ENCODE measurements around the gene EIF3J.

The EIF3J gene

GRCh38 chr15:44598066-44598465 is 61.1 kb downstream of the EIF3J start:
- H3K9me3 ChIP-seq (replicated peaks; ENCODE audit: insufficient read depth, low read length) = no peaks in the 10 kb centered on the region
- H3K4me2 ChIP-seq (ENCODE audit: low read depth, low read length) = no peak overlapping the region
- no peak overlapping the region for H3K4me3 ChIP-seq (ENCODE audit: low read length)
- no peaks in the 10 kb centered on the region for H3K36me3 ChIP-seq (replicated peaks; ENCODE audit: insufficient read depth, low read length)
- H3K27ac ChIP-seq (ENCODE audit: low read length) = no peak overlapping the region
- no peaks in the 10 kb centered on the region for H3K27me3 ChIP-seq (replicated peaks; ENCODE audit: insufficient read depth, low read length)
- peaks cover 18% of the 10 kb centered on the region for H3F3A ChIP-seq (ENCODE audit: insufficient read depth, low read length)
- peaks cover 24% of the 10 kb centered on the region for H3K4me1 ChIP-seq (ENCODE audit: low read length)
- H3K9me2 ChIP-seq (replicated peaks; ENCODE audit: insufficient read depth, low read length) = no peaks in the 10 kb centered on the region
- H2AFZ ChIP-seq (ENCODE audit: low read length) = no peak overlapping the region
- no peaks in the 10 kb centered on the region for H4K20me1 ChIP-seq (ENCODE audit: insufficient read depth, low read length)
- no peaks in the 10 kb centered on the region for H3K79me2 ChIP-seq (ENCODE audit: low read length)
- TF ChIP-seq CTCF (IDR thresholded peaks at IDR 0.05; ENCODE audit: low read length) (no peak), EZH2phosphoT487 (IDR thresholded peaks at IDR 0.05; ENCODE audit: low read length) (no peak)
- no peak overlapping the region for H3K9ac ChIP-seq (ENCODE audit: low read length)
- DNase-seq = no peak

DNA sequence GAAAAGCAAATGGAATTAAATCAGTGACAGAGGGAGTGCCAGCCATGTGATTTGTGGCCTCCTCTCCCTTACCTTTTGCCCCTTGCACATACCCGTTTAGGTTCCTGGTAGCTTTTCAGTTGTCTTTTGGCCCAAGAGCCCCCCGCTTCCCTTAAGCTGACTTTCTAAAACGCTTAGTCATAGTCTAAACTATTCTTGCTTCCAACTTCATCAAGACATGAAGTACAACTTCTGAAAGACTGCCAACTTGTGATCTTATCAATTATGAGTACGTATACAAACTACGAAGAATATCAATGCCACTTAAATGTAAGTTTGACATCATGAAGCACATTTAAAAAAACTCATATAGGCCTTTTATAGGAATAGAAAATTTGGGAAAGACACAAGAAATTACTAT is 61.9 kb downstream of the EIF3J start:
- no peaks in the 10 kb centered on the region for H3K27me3 ChIP-seq (replicated peaks; ENCODE audit: insufficient read depth, low read length)
- peaks cover 24% of the 10 kb centered on the region for H3K4me1 ChIP-seq (ENCODE audit: low read length)
- no peak for DNase-seq
- no peak overlapping the region for H2AFZ ChIP-seq (ENCODE audit: low read length)
- H3F3A ChIP-seq (ENCODE audit: insufficient read depth, low read length) = peaks cover 18% of the 10 kb centered on the region
- no peak overlapping the region for H3K4me2 ChIP-seq (ENCODE audit: low read depth, low read length)
- H3K79me2 ChIP-seq (ENCODE audit: low read length) = no peaks in the 10 kb centered on the region
- no peaks in the 10 kb centered on the region for H3K9me3 ChIP-seq (replicated peaks; ENCODE audit: insufficient read depth, low read length)
- H3K9me2 ChIP-seq (replicated peaks; ENCODE audit: insufficient read depth, low read length) = no peaks in the 10 kb centered on the region
- no peak for TF ChIP-seq CTCF (IDR thresholded peaks at IDR 0.05; ENCODE audit: low read length)
- TF ChIP-seq EZH2phosphoT487 (IDR thresholded peaks at IDR 0.05; ENCODE audit: low read length) = no peak
- no peak for TF ChIP-seq EZH2 (optimal IDR thresholded peaks at IDR 0.05; ENCODE audit: low read depth, low read length)
- no peak overlapping the region for H3K27ac ChIP-seq (ENCODE audit: low read length)
- no peak overlapping the region for H3K9ac ChIP-seq (ENCODE audit: low read length)
- H3K36me3 ChIP-seq (replicated peaks; ENCODE audit: insufficient read depth, low read length) = no peaks in the 10 kb centered on the region
- H3K4me3 ChIP-seq (ENCODE audit: low read length) = no peak overlapping the region
- H4K20me1 ChIP-seq (ENCODE audit: insufficient read depth, low read length) = no peaks in the 10 kb centered on the region

- no peaks in the 10 kb centered on the region for H3K79me2 ChIP-seq (ENCODE audit: low read length)
- no peak overlapping the region for H3K27ac ChIP-seq (ENCODE audit: low read length)
- H3K4me2 ChIP-seq (ENCODE audit: low read depth, low read length) = no peak overlapping the region
- H3K27me3 ChIP-seq (replicated peaks; ENCODE audit: insufficient read depth, low read length) = no peaks in the 10 kb centered on the region
- no peak for TF ChIP-seq EZH2 (optimal IDR thresholded peaks at IDR 0.05; ENCODE audit: low read depth, low read length)
- TF ChIP-seq EZH2phosphoT487 (IDR thresholded peaks at IDR 0.05; ENCODE audit: low read length) = no peak
- no peak for TF ChIP-seq CTCF (IDR thresholded peaks at IDR 0.05; ENCODE audit: low read length)
- no peaks in the 10 kb centered on the region for H3F3A ChIP-seq (ENCODE audit: insufficient read depth, low read length)
- H3K4me1 ChIP-seq (ENCODE audit: low read length) = no peaks in the 10 kb centered on the region
- H3K9ac ChIP-seq (ENCODE audit: low read length) = no peak overlapping the region
- no peaks in the 10 kb centered on the region for H4K20me1 ChIP-seq (ENCODE audit: insufficient read depth, low read length)
- H3K4me3 ChIP-seq (ENCODE audit: low read length) = no peak overlapping the region
- no peaks in the 10 kb centered on the region for H3K9me2 ChIP-seq (replicated peaks; ENCODE audit: insufficient read depth, low read length)
- no peak overlapping the region for H2AFZ ChIP-seq (ENCODE audit: low read length)
- DNase-seq = no peak
- no peaks in the 10 kb centered on the region for H3K36me3 ChIP-seq (replicated peaks; ENCODE audit: insufficient read depth, low read length)
- H3K9me3 ChIP-seq (replicated peaks; ENCODE audit: insufficient read depth, low read length) = no peaks in the 10 kb centered on the region
Measured at GRCh38 chr15:44603126-44603525, 66.2 kb downstream of the EIF3J start.
